K562 (cell line): ENCODE measurements around the gene KCTD19. TPM values are rescaled to one million over a fixed set of nuclear protein-coding genes. Genes with fewer than 3 reads are reported as not detected.

ENCODE experiments used
- ATF3 ChIP-seq, 2 experiments: fragments of 450-650 bp in 1 of 2; sonication (generic) in 1 of 2; formaldehyde crosslinking in 1 of 2; IDR thresholded peaks in 1 of 2; conservative IDR thresholded peaks in 1 of 2; 2 replicates each; pipeline versions ENCODE4 v1.6.1 to v1.8.1; 2016 to 2023; ENCODE audit warnings: mild to moderate bottlenecking in 2 of 2, moderate library complexity in 2 of 2, inconsistent platforms in 1 of 2, missing genetic modification reagents in 1 of 2
- BCOR ChIP-seq: fragments of 450-650 bp; IDR thresholded peaks from 2 replicates; pipeline ENCODE4 v1.6.1; 2016
- CAMTA2 ChIP-seq: fragments of 250-450 bp; sonication (Bioruptor Pico); conservative IDR thresholded peaks from 2 replicates; pipeline ENCODE4 v1.5.1; 2022
- CTCF ChIP-seq, 3 experiments: IDR thresholded peaks in 2 of 3; conservative IDR thresholded peaks in 1 of 3; 2 replicates each; pipeline ENCODE4 v1.5.1; 2011 to 2012; ENCODE audit warnings: low read length in 3 of 3, mild to moderate bottlenecking in 3 of 3, control low read depth in 2 of 3, improper control_type of control experiment in 1 of 3, inconsistent platforms in 1 of 3, low read depth in 1 of 3, mixed read lengths in 1 of 3, moderate library complexity in 1 of 3; ENCODE audit not compliant: insufficient read depth in 2 of 3
- FOXK1 ChIP-seq: sonication (generic); formaldehyde crosslinking; IDR thresholded peaks from 2 replicates; pipeline ENCODE4 v1.8.0; 2022; ENCODE audit warnings: missing genetic modification reagents, mild to moderate bottlenecking, borderline replicate concordance
- NRF1 ChIP-seq, 2 experiments: fragments of 450-650 bp; IDR thresholded peaks in 1 of 2; conservative IDR thresholded peaks in 1 of 2; 2 replicates each; pipeline ENCODE4 v1.6.1; 2014; ENCODE audit warnings: mild to moderate bottlenecking in 2 of 2
- ZNF121 ChIP-seq: sonication (generic); formaldehyde crosslinking; conservative IDR thresholded peaks from 2 replicates; pipeline ENCODE4 v1.8.0; 2022; ENCODE audit warnings: missing genetic modification reagents
- ZNF444 ChIP-seq: fragments of 250-450 bp; sonication (Bioruptor Pico); IDR thresholded peaks from 2 replicates; pipeline ENCODE4 v1.4.0; 2020; ENCODE audit warnings: mild to moderate bottlenecking, moderate library complexity
- ZNF518B ChIP-seq: fragments of 250-450 bp; sonication (Bioruptor Pico); IDR thresholded peaks from 2 replicates; pipeline ENCODE4 v1.5.0; 2021; ENCODE audit warnings: mild to moderate bottlenecking, moderate library complexity
- polyA plus RNA-seq, 8 experiments: library from polyadenylated mRNA; depleted of rRNA in 4 of 8; stranded (reverse) in 5 of 8; unstranded in 3 of 8; fragments of >200 nt; fragmentation: Nextera tagmentation in 2 of 8; fragmentation: Illumina TruSeq in 1 of 8; extraction: Ambion mirVana in 2 of 8; extraction: Trizol in 1 of 8; gene quantifications; 2 replicates each; pipeline versions ENCODE4 v1.2.1 to v1.2.3, GENCODE V29; 2011 to 2014; ENCODE audit warnings: inconsistent platforms in 1 of 8, missing spikeins in 1 of 8
- total RNA-seq, 7 experiments: library from RNA; depleted of rRNA in 6 of 7; stranded (reverse); fragments of >200 nt in 6 of 7; fragmentation: Illumina TruSeq in 2 of 7; extraction: Trizol in 2 of 7; gene quantifications; 2 replicates each; pipeline versions ENCODE4 v1.2.1 to v1.2.3, GENCODE V29; 2011 to 2021; ENCODE audit warnings: low replicate concordance in 1 of 7

KCTD19 gene
- total and polyA plus RNA-seq, 9 of the 15 experiments (the other 6 are each of a cell fraction or from before 2014, with no cell fraction given): 0.03 to 0.91 (median 0.22) TPM; not detected in 2

GRCh38 chr16:67283039-67283825, 43.3 kb downstream of the KCTD19 start (continued):
- TF ChIP-seq ZNF518B (CRISPR knock-in tag) (no peak), BCOR (peak; percentile 26; the same call in 1 of the 2 replicates), FOXK1 (CRISPR knock-in tag) (no peak), ATF3 (IDR thresholded peaks at IDR 0.05) (peak; percentile 60), ATF3 (CRISPR knock-in tag; conservative IDR thresholded peaks at IDR 0.05) (no peak), CAMTA2 (no peak), CTCF (IDR thresholded peaks at IDR 0.05 in 2 of 3, conservative IDR thresholded peaks at IDR 0.05 in 1 of 3; ENCODE audit: insufficient read depth in 2 of 3, low read depth in 1 of 3, low read length in 3 of 3) (0 out of 6 replicates have a peak, but pooled peaks of 1 of the 3 experiments have one; percentile 16), ZNF121 (no peak), NRF1 (conservative IDR thresholded peaks at IDR 0.05 in 1 of 2, IDR thresholded peaks at IDR 0.05 in 1 of 2) (peak in 1 of 2 experiments; percentile 15; a peak in 1 of 4 replicates), ZNF444 (CRISPR knock-in tag) (no peak)
